ENCODE data around the gene GYG1. TPM values are rescaled to one million over a fixed set of nuclear protein-coding genes. Genes with fewer than 3 reads are reported as not detected.

GYG1 gene
- polyA plus RNA-seq, 1 donor from 2014 or later, result 2.4 TPM

DNA sequence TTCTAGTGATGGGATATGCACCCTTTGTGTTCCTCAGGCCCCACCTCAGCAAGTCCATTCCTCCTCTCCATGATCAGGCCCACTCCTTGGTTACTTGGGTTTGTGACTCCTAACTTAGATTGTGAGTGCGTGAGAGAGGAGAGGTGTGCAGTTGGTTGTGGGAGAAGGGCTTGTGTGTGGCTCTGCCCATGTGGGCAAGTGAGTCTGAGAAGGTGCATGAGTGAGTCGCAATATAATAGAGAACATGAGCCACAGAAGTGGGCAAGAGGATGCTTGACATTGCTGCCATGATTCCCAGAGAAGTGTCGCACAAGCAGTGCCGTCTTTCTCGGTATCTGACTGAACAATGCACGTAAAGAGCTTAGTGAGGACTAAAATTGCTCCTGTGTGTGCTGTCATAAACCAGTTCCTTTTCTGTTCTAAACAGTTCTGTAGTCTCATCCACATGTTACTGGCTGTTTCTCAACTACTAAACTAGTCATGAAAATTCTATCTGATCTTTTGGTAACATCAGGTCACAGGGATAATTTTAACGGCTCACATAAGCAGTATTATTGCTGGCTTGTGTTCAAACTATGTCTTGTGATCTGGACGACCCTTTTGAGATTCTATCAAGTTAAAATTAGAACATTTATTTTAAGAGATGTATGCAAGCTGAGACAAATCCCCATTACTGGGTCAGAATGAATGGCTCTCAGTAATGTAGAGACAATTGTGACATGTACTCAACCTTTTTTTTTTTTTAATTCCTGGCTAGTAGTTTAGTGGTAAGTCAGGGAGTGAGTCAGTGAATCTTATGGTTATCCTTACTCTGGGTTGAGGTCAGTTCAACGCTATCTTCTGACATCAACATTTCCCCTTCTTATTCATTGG is 25.6 kb downstream of the GYG1 start:
- H3K27ac ChIP-seq (ENCODE audit: low read length), result no peak overlapping the region

DNA sequence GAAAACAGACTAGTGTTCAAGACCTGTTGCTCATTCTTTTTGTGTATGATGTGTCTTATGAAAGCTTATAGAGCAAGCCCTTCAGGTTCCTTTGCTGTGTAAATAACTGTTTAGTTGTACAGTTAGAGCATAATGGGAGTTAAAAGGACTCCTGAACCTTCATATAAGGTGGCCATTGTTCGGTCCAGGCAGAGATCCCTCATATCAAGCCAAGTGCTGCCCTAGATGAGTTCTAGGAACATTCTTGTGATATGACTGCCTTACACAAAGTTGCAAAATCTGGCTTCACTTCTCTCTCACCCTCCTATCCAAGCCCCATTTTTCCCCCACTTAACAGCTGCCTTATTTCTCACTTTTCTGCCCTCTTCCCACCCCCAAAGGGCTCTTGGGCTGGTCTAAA is 26.9 kb downstream of the GYG1 start:
- Histone ChIP-seq H3K4me3 (ENCODE audit: low read length) (no peak overlapping the region), H3F3A (ENCODE audit: insufficient read depth, low read length, poor library complexity, severe bottlenecking) (no peaks in the 10 kb centered on the region), H3K27me3 (ENCODE audit: insufficient read depth, low read depth, low read length) (no peaks in the 10 kb centered on the region), H3K9me3 (ENCODE audit: low read length) (no peaks in the 10 kb centered on the region), H2AFZ (ENCODE audit: low read depth, low read length) (no peak overlapping the region), H3K36me3 (ENCODE audit: insufficient read depth, low read length) (no peaks in the 10 kb centered on the region), H4K20me1 (ENCODE audit: insufficient read depth) (no peaks in the 10 kb centered on the region), H3K4me2 (ENCODE audit: low read length) (no peak overlapping the region), H3K79me2 (replicated peaks; ENCODE audit: insufficient read depth, low read length) (no peaks in the 10 kb centered on the region), H3K27ac (ENCODE audit: low read length) (no peak overlapping the region), H3K9me2 (ENCODE audit: insufficient read depth, low read length) (no peaks in the 10 kb centered on the region), H3K9ac (ENCODE audit: low read length) (no peak overlapping the region)
- TF ChIP-seq, protein P1, sequence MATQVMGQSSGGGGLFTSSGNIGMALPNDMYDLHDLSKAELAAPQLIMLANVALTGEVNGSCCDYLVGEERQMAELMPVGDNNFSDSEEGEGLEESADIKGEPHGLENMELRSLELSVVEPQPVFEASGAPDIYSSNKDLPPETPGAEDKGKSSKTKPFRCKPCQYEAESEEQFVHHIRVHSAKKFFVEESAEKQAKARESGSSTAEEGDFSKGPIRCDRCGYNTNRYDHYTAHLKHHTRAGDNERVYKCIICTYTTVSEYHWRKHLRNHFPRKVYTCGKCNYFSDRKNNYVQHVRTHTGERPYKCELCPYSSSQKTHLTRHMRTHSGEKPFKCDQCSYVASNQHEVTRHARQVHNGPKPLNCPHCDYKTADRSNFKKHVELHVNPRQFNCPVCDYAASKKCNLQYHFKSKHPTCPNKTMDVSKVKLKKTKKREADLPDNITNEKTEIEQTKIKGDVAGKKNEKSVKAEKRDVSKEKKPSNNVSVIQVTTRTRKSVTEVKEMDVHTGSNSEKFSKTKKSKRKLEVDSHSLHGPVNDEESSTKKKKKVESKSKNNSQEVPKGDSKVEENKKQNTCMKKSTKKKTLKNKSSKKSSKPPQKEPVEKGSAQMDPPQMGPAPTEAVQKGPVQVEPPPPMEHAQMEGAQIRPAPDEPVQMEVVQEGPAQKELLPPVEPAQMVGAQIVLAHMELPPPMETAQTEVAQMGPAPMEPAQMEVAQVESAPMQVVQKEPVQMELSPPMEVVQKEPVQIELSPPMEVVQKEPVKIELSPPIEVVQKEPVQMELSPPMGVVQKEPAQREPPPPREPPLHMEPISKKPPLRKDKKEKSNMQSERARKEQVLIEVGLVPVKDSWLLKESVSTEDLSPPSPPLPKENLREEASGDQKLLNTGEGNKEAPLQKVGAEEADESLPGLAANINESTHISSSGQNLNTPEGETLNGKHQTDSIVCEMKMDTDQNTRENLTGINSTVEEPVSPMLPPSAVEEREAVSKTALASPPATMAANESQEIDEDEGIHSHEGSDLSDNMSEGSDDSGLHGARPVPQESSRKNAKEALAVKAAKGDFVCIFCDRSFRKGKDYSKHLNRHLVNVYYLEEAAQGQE (IDR thresholded peaks at IDR 0.05; ENCODE audit: borderline replicate concordance), result no peak
- TF ChIP-seq TAF1 (IDR thresholded peaks at IDR 0.05; ENCODE audit: low read depth) (no peak), POLR2AphosphoS5 (IDR thresholded peaks at IDR 0.05) (no peak), EP300 (conservative IDR thresholded peaks at IDR 0.05; ENCODE audit: poor library complexity, severe bottlenecking) (no peak), MXI1 (conservative IDR thresholded peaks at IDR 0.05; ENCODE audit: poor library complexity, severe bottlenecking) (no peak), EZH2 (IDR thresholded peaks at IDR 0.05; ENCODE audit: borderline replicate concordance, insufficient read depth, low read length, poor library complexity, severe bottlenecking) (no peak), SMC3 (conservative IDR thresholded peaks at IDR 0.05; ENCODE audit: poor library complexity) (no peak), RAD21 (conservative IDR thresholded peaks at IDR 0.05) (no peak)
- TF ChIP-seq, protein P2, sequence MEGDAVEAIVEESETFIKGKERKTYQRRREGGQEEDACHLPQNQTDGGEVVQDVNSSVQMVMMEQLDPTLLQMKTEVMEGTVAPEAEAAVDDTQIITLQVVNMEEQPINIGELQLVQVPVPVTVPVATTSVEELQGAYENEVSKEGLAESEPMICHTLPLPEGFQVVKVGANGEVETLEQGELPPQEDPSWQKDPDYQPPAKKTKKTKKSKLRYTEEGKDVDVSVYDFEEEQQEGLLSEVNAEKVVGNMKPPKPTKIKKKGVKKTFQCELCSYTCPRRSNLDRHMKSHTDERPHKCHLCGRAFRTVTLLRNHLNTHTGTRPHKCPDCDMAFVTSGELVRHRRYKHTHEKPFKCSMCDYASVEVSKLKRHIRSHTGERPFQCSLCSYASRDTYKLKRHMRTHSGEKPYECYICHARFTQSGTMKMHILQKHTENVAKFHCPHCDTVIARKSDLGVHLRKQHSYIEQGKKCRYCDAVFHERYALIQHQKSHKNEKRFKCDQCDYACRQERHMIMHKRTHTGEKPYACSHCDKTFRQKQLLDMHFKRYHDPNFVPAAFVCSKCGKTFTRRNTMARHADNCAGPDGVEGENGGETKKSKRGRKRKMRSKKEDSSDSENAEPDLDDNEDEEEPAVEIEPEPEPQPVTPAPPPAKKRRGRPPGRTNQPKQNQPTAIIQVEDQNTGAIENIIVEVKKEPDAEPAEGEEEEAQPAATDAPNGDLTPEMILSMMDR (IDR thresholded peaks at IDR 0.05; ENCODE audit: poor library complexity, severe bottlenecking), result no peak

More for the DNA sequence above, 25.6 kb downstream of the GYG1 start:
- Histone ChIP-seq H4K20me1 (ENCODE audit: insufficient read depth) (no peaks in the 10 kb centered on the region), H3K27me3 (ENCODE audit: insufficient read depth, low read depth, low read length) (no peaks in the 10 kb centered on the region), H3K9me2 (ENCODE audit: insufficient read depth, low read length) (no peaks in the 10 kb centered on the region), H3K36me3 (ENCODE audit: insufficient read depth, low read length) (no peaks in the 10 kb centered on the region), H3K9ac (ENCODE audit: low read length) (no peak overlapping the region), H3F3A (ENCODE audit: insufficient read depth, low read length, poor library complexity, severe bottlenecking) (no peaks in the 10 kb centered on the region), H3K4me2 (ENCODE audit: low read length) (no peak overlapping the region), H2AFZ (ENCODE audit: low read depth, low read length) (no peak overlapping the region), H3K4me3 (ENCODE audit: low read length) (no peak overlapping the region), H3K9me3 (ENCODE audit: low read length) (no peaks in the 10 kb centered on the region), H3K79me2 (replicated peaks; ENCODE audit: insufficient read depth, low read length) (no peaks in the 10 kb centered on the region)
- TF ChIP-seq, protein P2 (IDR thresholded peaks at IDR 0.05; ENCODE audit: poor library complexity, severe bottlenecking), result no peak
- TF ChIP-seq POLR2AphosphoS5 (IDR thresholded peaks at IDR 0.05), result no peak
- TF ChIP-seq TAF1 (IDR thresholded peaks at IDR 0.05; ENCODE audit: low read depth), result no peak
- TF ChIP-seq, protein P1 (IDR thresholded peaks at IDR 0.05; ENCODE audit: borderline replicate concordance), result no peak
- no peak for TF ChIP-seq EP300 (conservative IDR thresholded peaks at IDR 0.05; ENCODE audit: poor library complexity, severe bottlenecking)
- no peak for TF ChIP-seq EZH2 (IDR thresholded peaks at IDR 0.05; ENCODE audit: borderline replicate concordance, insufficient read depth, low read length, poor library complexity, severe bottlenecking)
- TF ChIP-seq SMC3 (conservative IDR thresholded peaks at IDR 0.05; ENCODE audit: poor library complexity), result no peak
- no peak for TF ChIP-seq MXI1 (conservative IDR thresholded peaks at IDR 0.05; ENCODE audit: poor library complexity, severe bottlenecking)
- no peak for TF ChIP-seq RAD21 (conservative IDR thresholded peaks at IDR 0.05)

Measured in neural cell (in vitro differentiated cells).